KMS-11 (cell line): ENCODE measurements around the gene GRIK2.

Experiments used
- H2AFZ ChIP-seq: fragments of 200-600 bp; sonication (generic); 2 replicates; pipeline ENCODE4 v1.6.1; 2016; ENCODE audit warnings: antibody characterized with exemption, mixed run types, low read depth
- H3K27ac ChIP-seq: fragments of 200-600 bp; sonication (generic); 2 replicates; pipeline ENCODE4 v1.6.1; 2016; ENCODE audit warnings: mild to moderate bottlenecking, mixed run types
- H3K27me3 ChIP-seq: fragments of 200-600 bp; sonication (generic); 2 replicates; pipeline ENCODE4 v1.6.1; 2017; ENCODE audit warnings: mild to moderate bottlenecking, low read depth, mixed run types, moderate library complexity; ENCODE audit not compliant: insufficient read depth
- H3K36me3 ChIP-seq: fragments of 200-600 bp; sonication (generic); 2 replicates; pipeline ENCODE4 v1.6.1; 2017; ENCODE audit warnings: mild to moderate bottlenecking, mixed run types; ENCODE audit not compliant: insufficient read depth
- H3K4me1 ChIP-seq: fragments of 200-600 bp; sonication (generic); 2 replicates; pipeline ENCODE4 v1.6.1; 2016; ENCODE audit warnings: mild to moderate bottlenecking, low read depth, mixed run types; ENCODE audit not compliant: poor library complexity, severe bottlenecking
- H3K4me2 ChIP-seq: fragments of 200-600 bp; sonication (generic); 2 replicates; pipeline ENCODE4 v1.7.0; 2016; ENCODE audit warnings: mild to moderate bottlenecking, mixed run types
- H3K4me3 ChIP-seq: fragments of 200-600 bp; sonication (generic); IDR thresholded peaks from 2 replicates; pipeline ENCODE4 v1.6.1; 2017; ENCODE audit warnings: low read depth, low read length, mixed read lengths; ENCODE audit not compliant: insufficient read depth
- H3K79me2 ChIP-seq: fragments of 200-600 bp; sonication (generic); 2 replicates; pipeline ENCODE4 v1.6.1; 2016; ENCODE audit warnings: low read depth, mixed run types; ENCODE audit not compliant: insufficient read depth
- H3K9ac ChIP-seq: fragments of 200-600 bp; sonication (generic); 2 replicates; pipeline ENCODE4 v1.6.1; 2016; ENCODE audit warnings: mild to moderate bottlenecking, mixed run types
- H4K20me1 ChIP-seq: fragments of 200-600 bp; sonication (generic); 2 replicates; pipeline ENCODE4 v1.6.1; 2016; ENCODE audit warnings: mild to moderate bottlenecking, mixed run types; ENCODE audit not compliant: insufficient read depth
- TF ChIP-seq, protein P1 (sequence below): fragments of 200-600 bp; sonication (generic); conservative IDR thresholded peaks from 2 replicates; pipeline ENCODE4 v1.6.1; 2017; ENCODE audit warnings: low read depth, mild to moderate bottlenecking, antibody characterized with exemption, low read length, moderate library complexity, mixed read lengths

Gene GRIK2

DNA sequence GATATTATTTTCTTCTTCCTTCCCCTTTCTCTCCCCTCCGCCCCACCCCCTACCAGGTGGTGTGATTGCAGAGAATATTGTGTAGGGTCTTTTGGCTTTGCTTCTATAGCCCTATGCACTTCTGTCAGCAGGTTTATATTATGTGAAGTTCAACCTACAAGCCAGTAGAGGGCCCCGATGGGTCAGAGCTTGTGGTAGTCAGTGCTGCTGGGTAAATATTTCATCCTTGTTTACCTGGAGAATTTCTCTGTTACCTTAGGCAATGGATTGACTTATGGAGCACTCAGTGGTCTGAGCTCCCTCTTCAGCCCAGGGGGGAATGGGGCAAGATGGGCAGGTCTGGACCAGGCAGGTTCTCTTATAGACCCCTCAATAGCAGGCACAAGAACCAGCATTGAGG, 720.9 kb downstream of the GRIK2 start:
- H3K9ac ChIP-seq, result no peak overlapping the region
- no peak overlapping the region for H2AFZ ChIP-seq
- H3K4me3 ChIP-seq, result no peak overlapping the region
- H3K36me3 ChIP-seq, result no peaks in the 10 kb centered on the region
- H3K27me3 ChIP-seq, result no peaks in the 10 kb centered on the region
- no peak overlapping the region for H3K27ac ChIP-seq
- H3K79me2 ChIP-seq, result no peaks in the 10 kb centered on the region
- no peak overlapping the region for H3K4me2 ChIP-seq
- TF ChIP-seq, protein P1, sequence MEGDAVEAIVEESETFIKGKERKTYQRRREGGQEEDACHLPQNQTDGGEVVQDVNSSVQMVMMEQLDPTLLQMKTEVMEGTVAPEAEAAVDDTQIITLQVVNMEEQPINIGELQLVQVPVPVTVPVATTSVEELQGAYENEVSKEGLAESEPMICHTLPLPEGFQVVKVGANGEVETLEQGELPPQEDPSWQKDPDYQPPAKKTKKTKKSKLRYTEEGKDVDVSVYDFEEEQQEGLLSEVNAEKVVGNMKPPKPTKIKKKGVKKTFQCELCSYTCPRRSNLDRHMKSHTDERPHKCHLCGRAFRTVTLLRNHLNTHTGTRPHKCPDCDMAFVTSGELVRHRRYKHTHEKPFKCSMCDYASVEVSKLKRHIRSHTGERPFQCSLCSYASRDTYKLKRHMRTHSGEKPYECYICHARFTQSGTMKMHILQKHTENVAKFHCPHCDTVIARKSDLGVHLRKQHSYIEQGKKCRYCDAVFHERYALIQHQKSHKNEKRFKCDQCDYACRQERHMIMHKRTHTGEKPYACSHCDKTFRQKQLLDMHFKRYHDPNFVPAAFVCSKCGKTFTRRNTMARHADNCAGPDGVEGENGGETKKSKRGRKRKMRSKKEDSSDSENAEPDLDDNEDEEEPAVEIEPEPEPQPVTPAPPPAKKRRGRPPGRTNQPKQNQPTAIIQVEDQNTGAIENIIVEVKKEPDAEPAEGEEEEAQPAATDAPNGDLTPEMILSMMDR, result peak; percentile 30; the same call in 1 of the 2 replicates
- no peaks in the 10 kb centered on the region for H4K20me1 ChIP-seq
- no peaks in the 10 kb centered on the region for H3K4me1 ChIP-seq

DNA sequence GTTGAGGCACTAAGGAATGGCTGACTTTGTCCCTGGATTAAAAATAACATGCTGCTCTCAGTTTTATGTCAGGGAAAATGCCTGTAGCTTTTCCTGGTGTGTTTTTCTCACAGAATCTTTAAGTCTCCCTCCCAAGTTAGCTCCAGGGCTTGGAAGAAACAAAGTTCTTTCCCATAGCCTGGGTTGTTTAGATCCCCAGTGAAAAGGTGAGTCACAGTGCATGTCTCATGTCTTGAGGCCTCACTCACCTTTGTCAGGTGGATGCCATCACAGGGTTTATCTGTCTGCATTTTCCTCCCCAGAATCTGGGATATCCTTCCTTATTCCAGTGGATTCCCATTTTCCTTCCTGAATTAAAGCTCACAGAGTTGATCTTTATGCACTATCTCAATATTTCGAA, 722.4 kb downstream of the GRIK2 start:
- Histone ChIP-seq H4K20me1 (no peaks in the 10 kb centered on the region), H3K79me2 (no peaks in the 10 kb centered on the region), H3K4me3 (no peak overlapping the region), H3K36me3 (no peaks in the 10 kb centered on the region), H3K27me3 (no peaks in the 10 kb centered on the region), H2AFZ (no peak overlapping the region), H3K4me2 (no peak overlapping the region), H3K9ac (no peak overlapping the region), H3K4me1 (no peaks in the 10 kb centered on the region), H3K27ac (no peak overlapping the region)
- TF ChIP-seq, protein P1, result no peak

DNA sequence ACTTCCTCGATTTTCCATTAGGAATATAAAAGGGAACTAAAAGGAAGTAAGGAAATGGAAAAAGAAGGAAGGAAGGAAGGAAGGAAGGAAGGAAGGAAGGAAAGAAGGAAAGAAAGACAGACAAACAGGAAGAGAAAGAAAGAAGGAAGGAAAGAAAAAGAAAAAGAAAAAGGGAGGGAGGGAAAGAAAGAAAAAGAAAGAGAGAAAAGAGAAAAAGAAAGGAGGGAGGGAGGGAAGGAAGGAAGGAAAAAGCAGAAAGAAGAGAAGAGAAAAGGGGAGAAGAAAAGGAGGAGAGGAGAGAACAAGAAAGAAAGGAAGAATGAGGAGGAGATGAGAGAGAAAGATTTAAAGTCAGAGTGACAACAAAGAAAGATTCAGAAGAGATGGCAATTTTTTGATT, 724.5 kb downstream of the GRIK2 start:
- Histone ChIP-seq H4K20me1 (no peaks in the 10 kb centered on the region), H3K27ac (no peak overlapping the region), H3K36me3 (no peaks in the 10 kb centered on the region), H3K79me2 (no peaks in the 10 kb centered on the region), H3K4me3 (no peak overlapping the region), H3K4me1 (no peaks in the 10 kb centered on the region), H3K4me2 (no peak overlapping the region), H3K27me3 (no peaks in the 10 kb centered on the region), H3K9ac (no peak overlapping the region), H2AFZ (no peak overlapping the region)
- TF ChIP-seq, protein P1, result no peak
